ENCODE results near the gene KLHL17. TPM values are rescaled to one million over a fixed set of nuclear protein-coding genes. Genes with fewer than 3 reads are reported as not detected.

KLHL17 gene
- total and polyA plus RNA-seq, 4 donors = 0.98 to 5.4 (median 2.1) TPM

DNA sequence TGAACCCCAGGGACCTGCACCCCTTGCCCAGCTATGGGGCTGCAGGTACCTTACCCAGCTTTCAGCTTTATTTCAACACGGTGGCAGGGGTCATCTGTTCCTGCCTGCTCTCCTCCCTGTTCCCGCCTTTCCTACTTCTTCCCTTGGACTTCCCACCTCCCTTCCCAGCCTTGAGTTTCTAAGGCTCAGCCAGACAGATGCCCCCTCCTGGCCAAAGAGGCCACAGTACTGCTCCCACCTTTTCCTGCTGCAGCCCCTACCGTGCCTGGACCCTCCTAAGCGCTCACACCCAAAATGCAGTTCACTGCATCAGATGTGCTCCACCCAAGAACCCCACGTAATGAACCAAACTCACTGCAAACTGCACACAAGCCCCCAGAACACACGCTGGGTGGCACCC, 9.0 kb upstream of the KLHL17 start:
- WGBS = 84% methylated on average over 6 of the region's 6 CpGs
- Histone ChIP-seq H3K27me3 (ENCODE audit: control insufficient read depth in 4 of 4, insufficient read depth in 4 of 4, low read length in 3 of 4) (no peaks in the 10 kb centered on the region), H3K36me3 (ENCODE audit: control insufficient read depth in 4 of 4, insufficient read depth in 3 of 4, low read depth in 1 of 4, low read length in 3 of 4) (peaks cover 30 to 95% (median 37%) of the 10 kb centered on the region in 4 donors), H3K4me3 (ENCODE audit: low read depth in 1 of 3, low read length in 3 of 3) (no peak overlapping the region), H3K27ac (ENCODE audit: low read depth in 1 of 2, low read length in 2 of 2) (no peak overlapping the region), H3K4me1 (ENCODE audit: control insufficient read depth in 4 of 4, insufficient read depth in 4 of 4, low read length in 3 of 4) (no peaks in the 10 kb centered on the region), H3K9me3 (ENCODE audit: control insufficient read depth in 4 of 4, low read length in 3 of 4) (no peaks in the 10 kb centered on the region), H3K9ac (ENCODE audit: low read depth in 1 of 2, low read length in 2 of 2) (no peak overlapping the region)
- DNase-seq (ENCODE audit: low spot score) = no peak
- no peak for TF ChIP-seq YY1 (IDR thresholded peaks at IDR 0.05)
- TF ChIP-seq, protein P1, sequence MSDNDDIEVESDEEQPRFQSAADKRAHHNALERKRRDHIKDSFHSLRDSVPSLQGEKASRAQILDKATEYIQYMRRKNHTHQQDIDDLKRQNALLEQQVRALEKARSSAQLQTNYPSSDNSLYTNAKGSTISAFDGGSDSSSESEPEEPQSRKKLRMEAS (IDR thresholded peaks at IDR 0.05) = no peak
- no peak for TF ChIP-seq GABPA (IDR thresholded peaks at IDR 0.05 in 1 of 2, conservative IDR thresholded peaks at IDR 0.05 in 1 of 2)

DNA sequence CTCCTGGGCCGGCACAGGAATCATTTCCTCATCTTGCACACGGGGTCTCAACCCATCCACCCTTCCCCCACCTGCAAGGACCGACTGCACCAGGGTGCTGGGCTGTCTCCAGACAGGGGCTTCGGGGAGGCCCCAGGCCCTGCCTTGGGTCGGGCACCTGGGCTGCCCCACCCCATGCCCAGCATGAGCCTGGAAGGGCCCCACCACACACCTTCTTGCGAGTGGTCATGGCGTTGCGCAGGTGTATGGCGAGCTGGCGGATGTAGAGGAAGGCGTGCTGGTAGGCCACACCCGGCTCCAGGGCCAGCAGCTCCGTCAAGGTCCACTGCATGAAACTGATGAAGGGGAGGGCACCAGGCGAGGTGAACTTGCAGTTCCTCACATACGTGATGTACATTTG, 8.2 kb upstream of the KLHL17 start:
- no peak for TF ChIP-seq TAF1 (conservative IDR thresholded peaks at IDR 0.05)
- TF ChIP-seq, protein P2, sequence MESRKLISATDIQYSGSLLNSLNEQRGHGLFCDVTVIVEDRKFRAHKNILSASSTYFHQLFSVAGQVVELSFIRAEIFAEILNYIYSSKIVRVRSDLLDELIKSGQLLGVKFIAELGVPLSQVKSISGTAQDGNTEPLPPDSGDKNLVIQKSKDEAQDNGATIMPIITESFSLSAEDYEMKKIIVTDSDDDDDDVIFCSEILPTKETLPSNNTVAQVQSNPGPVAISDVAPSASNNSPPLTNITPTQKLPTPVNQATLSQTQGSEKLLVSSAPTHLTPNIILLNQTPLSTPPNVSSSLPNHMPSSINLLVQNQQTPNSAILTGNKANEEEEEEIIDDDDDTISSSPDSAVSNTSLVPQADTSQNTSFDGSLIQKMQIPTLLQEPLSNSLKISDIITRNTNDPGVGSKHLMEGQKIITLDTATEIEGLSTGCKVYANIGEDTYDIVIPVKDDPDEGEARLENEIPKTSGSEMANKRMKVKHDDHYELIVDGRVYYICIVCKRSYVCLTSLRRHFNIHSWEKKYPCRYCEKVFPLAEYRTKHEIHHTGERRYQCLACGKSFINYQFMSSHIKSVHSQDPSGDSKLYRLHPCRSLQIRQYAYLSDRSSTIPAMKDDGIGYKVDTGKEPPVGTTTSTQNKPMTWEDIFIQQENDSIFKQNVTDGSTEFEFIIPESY (IDR thresholded peaks at IDR 0.05) = no peak
- TF ChIP-seq, protein P3, sequence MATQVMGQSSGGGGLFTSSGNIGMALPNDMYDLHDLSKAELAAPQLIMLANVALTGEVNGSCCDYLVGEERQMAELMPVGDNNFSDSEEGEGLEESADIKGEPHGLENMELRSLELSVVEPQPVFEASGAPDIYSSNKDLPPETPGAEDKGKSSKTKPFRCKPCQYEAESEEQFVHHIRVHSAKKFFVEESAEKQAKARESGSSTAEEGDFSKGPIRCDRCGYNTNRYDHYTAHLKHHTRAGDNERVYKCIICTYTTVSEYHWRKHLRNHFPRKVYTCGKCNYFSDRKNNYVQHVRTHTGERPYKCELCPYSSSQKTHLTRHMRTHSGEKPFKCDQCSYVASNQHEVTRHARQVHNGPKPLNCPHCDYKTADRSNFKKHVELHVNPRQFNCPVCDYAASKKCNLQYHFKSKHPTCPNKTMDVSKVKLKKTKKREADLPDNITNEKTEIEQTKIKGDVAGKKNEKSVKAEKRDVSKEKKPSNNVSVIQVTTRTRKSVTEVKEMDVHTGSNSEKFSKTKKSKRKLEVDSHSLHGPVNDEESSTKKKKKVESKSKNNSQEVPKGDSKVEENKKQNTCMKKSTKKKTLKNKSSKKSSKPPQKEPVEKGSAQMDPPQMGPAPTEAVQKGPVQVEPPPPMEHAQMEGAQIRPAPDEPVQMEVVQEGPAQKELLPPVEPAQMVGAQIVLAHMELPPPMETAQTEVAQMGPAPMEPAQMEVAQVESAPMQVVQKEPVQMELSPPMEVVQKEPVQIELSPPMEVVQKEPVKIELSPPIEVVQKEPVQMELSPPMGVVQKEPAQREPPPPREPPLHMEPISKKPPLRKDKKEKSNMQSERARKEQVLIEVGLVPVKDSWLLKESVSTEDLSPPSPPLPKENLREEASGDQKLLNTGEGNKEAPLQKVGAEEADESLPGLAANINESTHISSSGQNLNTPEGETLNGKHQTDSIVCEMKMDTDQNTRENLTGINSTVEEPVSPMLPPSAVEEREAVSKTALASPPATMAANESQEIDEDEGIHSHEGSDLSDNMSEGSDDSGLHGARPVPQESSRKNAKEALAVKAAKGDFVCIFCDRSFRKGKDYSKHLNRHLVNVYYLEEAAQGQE (IDR thresholded peaks at IDR 0.05) = no peak
- no peak for TF ChIP-seq HNF4A (conservative IDR thresholded peaks at IDR 0.05)
- no peak for TF ChIP-seq YY1 (IDR thresholded peaks at IDR 0.05)
- no peak for TF ChIP-seq SP1 (IDR thresholded peaks at IDR 0.05)
- TF ChIP-seq GABPA (IDR thresholded peaks at IDR 0.05 in 1 of 2, conservative IDR thresholded peaks at IDR 0.05 in 1 of 2) = no peak
- TF ChIP-seq FOXA2 (IDR thresholded peaks at IDR 0.05) = no peak
- TF ChIP-seq HNF4G (IDR thresholded peaks at IDR 0.05) = no peak
- TF ChIP-seq EGR1 (IDR thresholded peaks at IDR 0.05; ENCODE audit: low read depth in 2 of 2) = no peak
- TF ChIP-seq, protein P1 (IDR thresholded peaks at IDR 0.05) = no peak
- TF ChIP-seq RAD21 (IDR thresholded peaks at IDR 0.05) = no peak
- TF ChIP-seq, protein P4, sequence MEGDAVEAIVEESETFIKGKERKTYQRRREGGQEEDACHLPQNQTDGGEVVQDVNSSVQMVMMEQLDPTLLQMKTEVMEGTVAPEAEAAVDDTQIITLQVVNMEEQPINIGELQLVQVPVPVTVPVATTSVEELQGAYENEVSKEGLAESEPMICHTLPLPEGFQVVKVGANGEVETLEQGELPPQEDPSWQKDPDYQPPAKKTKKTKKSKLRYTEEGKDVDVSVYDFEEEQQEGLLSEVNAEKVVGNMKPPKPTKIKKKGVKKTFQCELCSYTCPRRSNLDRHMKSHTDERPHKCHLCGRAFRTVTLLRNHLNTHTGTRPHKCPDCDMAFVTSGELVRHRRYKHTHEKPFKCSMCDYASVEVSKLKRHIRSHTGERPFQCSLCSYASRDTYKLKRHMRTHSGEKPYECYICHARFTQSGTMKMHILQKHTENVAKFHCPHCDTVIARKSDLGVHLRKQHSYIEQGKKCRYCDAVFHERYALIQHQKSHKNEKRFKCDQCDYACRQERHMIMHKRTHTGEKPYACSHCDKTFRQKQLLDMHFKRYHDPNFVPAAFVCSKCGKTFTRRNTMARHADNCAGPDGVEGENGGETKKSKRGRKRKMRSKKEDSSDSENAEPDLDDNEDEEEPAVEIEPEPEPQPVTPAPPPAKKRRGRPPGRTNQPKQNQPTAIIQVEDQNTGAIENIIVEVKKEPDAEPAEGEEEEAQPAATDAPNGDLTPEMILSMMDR (IDR thresholded peaks at IDR 0.05; ENCODE audit: low read depth, low read length, missing input control) = no peak
- TF ChIP-seq ATF3 (IDR thresholded peaks at IDR 0.05) = no peak
- no peak for TF ChIP-seq RXRA (IDR thresholded peaks at IDR 0.05)
- no peak for TF ChIP-seq NR2F2 (IDR thresholded peaks at IDR 0.05)
- TF ChIP-seq JUND (IDR thresholded peaks at IDR 0.05) = no peak
- no peak for TF ChIP-seq FOXA1 (IDR thresholded peaks at IDR 0.05)
- 94% methylated on average over 15 of the region's 15 CpGs for WGBS
- H3K9ac ChIP-seq (ENCODE audit: low read depth in 1 of 2, low read length in 2 of 2) = no peak overlapping the region
- peaks cover 0 to 3% (median under 1%) of the 10 kb centered on the region in 4 donors for H3K4me1 ChIP-seq (ENCODE audit: control insufficient read depth in 4 of 4, insufficient read depth in 4 of 4, low read length in 3 of 4)
- no peak for DNase-seq (ENCODE audit: low spot score)
- peaks cover 30 to 91% (median 38%) of the 10 kb centered on the region in 4 donors for H3K36me3 ChIP-seq (ENCODE audit: control insufficient read depth in 4 of 4, insufficient read depth in 3 of 4, low read depth in 1 of 4, low read length in 3 of 4)
- no peak overlapping the region for H3K4me3 ChIP-seq (ENCODE audit: low read depth in 1 of 3, low read length in 3 of 3)
- no peaks in the 10 kb centered on the region for H3K9me3 ChIP-seq (ENCODE audit: control insufficient read depth in 4 of 4, low read length in 3 of 4)
- H3K27me3 ChIP-seq (ENCODE audit: control insufficient read depth in 4 of 4, insufficient read depth in 4 of 4, low read length in 3 of 4) = no peaks in the 10 kb centered on the region
- H3K27ac ChIP-seq (ENCODE audit: low read depth in 1 of 2, low read length in 2 of 2) = no peak overlapping the region
